NB4 (cell line): ENCODE measurements around the gene SREBF1.

Source experiments
- POLR2A ChIP-seq: IDR thresholded peaks from 2 replicates; pipeline ENCODE4 v1.6.1; 2011; ENCODE audit warnings: mild to moderate bottlenecking; ENCODE audit not compliant: insufficient read length; ENCODE audit errors: extremely low read depth
- TF ChIP-seq, protein P1 (sequence below): IDR thresholded peaks from one replicate; pipeline ENCODE4 v1.5.1; 2012; ENCODE audit warnings: low read depth, low read length

DNA sequence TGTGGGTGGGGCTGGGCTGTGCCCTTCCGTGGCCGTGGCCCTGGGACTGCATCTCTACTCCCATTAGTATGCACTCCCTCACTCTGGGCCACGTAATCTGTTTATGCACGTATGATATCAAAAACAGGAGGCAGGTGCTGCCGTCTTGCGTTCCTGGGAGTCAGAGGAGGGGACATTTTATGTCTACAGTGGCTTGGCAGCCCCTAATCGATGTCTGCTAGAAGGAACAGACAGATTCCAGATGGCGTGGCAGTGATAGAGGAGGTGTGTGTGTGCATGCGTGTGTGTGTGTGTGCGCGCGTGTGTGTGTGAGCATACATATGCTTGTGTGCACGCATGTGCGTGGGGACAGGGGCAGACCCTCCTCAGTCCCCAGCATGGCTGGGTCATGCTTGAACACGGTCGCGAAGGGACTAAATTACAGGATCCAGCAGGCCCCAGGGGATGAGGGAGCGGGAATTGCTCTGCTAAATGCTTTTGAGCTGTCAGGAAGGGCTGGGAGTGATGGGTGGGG is 44.7 kb downstream of the SREBF1 start:
- TF ChIP-seq, protein P1, sequence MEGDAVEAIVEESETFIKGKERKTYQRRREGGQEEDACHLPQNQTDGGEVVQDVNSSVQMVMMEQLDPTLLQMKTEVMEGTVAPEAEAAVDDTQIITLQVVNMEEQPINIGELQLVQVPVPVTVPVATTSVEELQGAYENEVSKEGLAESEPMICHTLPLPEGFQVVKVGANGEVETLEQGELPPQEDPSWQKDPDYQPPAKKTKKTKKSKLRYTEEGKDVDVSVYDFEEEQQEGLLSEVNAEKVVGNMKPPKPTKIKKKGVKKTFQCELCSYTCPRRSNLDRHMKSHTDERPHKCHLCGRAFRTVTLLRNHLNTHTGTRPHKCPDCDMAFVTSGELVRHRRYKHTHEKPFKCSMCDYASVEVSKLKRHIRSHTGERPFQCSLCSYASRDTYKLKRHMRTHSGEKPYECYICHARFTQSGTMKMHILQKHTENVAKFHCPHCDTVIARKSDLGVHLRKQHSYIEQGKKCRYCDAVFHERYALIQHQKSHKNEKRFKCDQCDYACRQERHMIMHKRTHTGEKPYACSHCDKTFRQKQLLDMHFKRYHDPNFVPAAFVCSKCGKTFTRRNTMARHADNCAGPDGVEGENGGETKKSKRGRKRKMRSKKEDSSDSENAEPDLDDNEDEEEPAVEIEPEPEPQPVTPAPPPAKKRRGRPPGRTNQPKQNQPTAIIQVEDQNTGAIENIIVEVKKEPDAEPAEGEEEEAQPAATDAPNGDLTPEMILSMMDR = no peak
- no peak for TF ChIP-seq POLR2A
